NCI-H460 (cell line): ENCODE results near the gene SSR2. TPM values are rescaled to one million over a fixed set of nuclear protein-coding genes. Genes with fewer than 3 reads are reported as not detected.

Source experiments
- DNase-seq: peaks from one replicate; pipeline ENCODE4 v3.0.0-alpha.2; 2016; ENCODE audit warnings: low read depth; ENCODE audit errors: extremely low read depth
- polyA plus RNA-seq: library from polyadenylated mRNA; depleted of rRNA; stranded (reverse); fragments of >200 nt; gene quantifications from 2 replicates; pipeline ENCODE4 v1.2.3, GENCODE V29; 2014; cell fraction: nucleus; rRNA removed
- total RNA-seq: library from RNA; depleted of rRNA; stranded (reverse); fragments of >200 nt; shearing (Covaris generic); gene quantifications from 2 replicates; pipeline ENCODE4 v1.2.3, GENCODE V29; 2014; rRNA removed

Gene SSR2
- 487 and 490 TPM in 2 replicates for total RNA-seq
- polyA plus RNA-seq: 269 and 579 TPM in 2 replicates

DNA sequence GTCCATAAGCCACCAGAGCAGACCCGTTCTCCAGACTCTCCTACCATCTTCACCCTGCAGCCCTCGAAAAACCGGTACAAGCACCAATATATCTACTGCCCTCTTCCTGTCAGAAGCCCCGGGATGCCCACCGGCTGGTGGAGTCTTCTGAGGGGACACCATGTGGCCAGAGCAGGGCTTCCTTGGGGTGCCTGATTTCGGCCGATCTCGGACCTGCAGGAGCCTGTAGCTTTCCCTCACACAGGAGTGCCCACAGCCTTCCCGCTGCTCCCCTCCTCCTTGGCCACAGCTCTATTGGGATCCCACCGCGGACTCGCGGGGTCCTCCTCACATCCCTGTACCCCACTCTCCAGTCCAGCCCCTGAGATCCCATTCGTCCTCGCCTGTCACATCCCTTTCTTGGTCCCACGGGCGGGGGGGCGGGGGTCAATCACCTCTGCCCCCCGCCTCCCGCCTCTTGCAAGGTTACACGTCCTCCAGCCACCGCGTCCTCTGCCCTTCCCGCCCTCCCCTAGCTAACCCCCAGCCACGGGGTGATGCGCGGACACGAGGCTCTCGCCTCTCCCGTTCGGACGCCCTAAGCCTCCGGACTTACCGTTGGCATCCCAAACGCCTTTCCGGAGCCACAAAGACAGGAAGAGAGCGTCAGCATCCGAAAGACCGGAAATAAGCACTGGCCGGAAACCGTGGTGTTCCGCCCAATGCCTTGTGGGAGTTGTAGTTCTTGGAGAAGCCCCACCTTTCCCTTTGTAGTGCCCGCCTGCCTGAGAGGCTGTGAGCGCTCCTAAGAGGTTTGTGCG, at the start of gene SSR2:
TSS of gene SSR2 (minus strand) at position 659 of the 800 bp plus-strand sequence. CDS start 784 bp downstream, outside the sequence.
- peak; percentile 94 for DNase-seq

DNA sequence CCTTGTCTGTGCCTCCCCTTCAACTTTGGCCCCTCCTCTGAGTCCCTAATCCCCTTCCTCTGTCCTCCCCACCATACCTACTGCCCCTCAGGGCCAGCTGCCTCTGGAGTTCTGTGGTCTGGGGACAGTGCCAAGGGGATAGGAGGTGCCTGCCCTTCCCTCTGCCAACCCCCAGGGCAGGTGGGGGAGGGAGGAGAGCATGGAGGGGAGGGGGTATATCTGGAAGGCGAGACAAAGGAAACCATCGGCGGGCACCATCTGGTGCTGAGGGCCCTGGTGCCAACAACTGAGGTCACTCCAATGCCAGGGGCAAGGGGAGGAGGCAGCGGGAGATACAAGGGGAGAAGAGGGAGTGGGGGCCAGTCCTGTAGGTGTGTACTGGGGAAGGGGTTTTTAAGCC, 49.8 kb upstream of the SSR2 start:
- no peak for DNase-seq

DNA sequence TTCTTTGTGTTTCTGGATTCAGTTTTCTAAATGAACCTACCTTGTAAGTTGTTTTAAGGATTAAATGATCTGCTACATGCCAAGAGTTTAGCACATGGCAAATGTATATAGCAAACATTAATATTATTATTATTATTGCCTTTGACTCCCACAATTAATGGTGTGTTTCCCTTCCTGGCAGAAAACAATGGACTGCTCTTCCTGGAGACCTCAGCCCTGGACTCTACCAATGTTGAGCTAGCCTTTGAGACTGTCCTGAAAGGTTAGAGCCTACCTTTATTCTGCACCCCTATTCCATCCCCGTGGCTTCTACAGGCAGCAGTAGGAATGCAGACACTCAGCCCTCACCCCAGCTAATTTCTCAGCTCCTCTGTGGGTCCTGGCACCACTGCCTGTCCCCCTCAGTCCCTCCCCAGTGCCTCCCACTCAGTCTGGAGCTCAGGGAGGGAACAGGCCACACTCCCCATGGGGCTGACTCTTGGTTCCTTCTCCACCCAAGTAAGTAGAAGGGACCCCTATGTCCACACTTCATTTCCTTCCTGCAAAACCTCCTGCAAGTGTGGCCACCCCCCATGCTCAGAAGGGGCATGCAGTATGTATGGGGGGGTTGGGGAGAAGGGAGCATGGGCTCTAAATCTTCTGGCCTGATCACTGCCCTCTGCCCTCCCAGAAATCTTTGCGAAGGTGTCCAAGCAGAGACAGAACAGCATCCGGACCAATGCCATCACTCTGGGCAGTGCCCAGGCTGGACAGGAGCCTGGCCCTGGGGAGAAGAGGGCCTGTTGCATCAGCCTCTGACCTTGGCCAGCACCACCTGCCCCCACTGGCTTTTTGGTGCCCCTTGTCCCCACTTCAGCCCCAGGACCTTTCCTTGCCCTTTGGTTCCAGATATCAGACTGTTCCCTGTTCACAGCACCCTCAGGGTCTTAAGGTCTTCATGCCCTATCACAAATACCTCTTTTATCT, 49.0 kb upstream of the SSR2 start:
- no peak for DNase-seq

DNA sequence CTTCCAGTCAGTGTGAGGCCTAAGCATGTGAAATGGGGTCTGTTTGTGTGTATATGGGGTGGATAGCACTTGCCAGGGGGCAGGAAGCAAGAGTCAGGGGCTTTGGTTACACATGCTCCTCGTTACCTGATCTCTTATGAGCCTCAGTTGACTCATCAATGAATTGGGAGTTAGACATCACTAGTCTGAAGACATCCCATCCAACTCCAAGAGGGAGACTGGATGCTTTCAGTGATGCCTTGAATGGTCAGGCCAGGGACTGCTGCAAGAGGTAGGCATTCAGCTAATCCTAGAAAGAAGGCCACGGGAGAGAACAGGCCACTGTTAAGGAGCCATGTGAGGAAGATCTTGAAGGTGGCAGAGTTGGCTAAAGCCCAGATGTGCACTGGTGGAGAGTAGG, 46.5 kb upstream of the SSR2 start:
- DNase-seq: no peak

DNA sequence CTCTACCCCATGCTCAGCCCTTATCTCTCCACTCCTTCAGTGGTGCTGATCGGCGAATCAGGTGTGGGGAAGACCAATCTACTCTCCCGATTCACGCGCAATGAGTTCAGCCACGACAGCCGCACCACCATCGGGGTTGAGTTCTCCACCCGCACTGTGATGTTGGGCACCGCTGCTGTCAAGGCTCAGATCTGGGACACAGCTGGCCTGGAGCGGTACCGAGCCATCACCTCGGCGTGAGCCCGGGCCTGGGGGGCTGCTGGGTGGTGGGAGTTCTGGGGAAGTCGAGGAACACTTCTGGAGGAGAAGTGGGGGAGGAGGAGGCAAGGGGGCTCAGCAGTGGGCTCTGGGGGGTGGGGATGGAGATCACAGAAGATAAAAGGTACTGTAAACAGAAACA, 45.1 kb upstream of the SSR2 start:
- no peak for DNase-seq

DNA sequence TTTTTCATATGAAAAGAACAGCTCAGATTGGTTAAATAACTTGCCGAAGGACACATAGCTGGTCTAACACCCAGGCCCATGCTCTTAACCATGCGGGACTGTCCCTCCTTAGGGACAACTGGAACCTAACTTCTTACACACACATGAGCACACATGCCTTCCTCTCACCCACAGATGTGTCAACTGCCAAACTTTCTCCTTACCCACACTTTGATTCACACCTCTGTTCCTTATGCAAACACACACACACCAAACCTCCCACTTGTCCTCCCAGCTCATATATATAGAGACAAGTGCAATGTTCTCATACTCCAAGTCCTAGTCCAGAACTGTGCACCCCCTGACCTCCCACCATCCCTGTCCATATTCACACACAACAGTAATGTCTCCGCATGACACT, 44.5 kb upstream of the SSR2 start:
- DNase-seq: no peak

DNA sequence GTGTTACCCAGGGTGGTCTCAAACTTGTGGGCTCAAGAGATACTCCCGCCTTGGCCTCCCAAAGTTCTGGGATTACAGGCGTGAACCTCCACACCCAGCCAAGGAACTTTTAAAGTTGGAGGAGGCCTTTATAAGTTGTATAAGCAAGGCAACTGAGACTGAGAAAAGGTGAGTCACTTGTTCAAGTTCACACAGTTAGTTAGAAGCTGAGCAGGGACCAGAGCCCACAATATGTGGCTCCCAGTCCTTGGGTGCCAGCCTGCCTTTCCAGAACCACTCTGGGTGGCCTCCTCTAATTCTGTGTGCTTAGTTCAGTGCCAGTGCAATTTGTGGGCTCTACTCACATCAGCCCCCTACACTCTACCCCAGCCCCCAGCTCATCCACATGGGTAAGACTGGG, 43.9 kb upstream of the SSR2 start:
- no peak for DNase-seq

DNA sequence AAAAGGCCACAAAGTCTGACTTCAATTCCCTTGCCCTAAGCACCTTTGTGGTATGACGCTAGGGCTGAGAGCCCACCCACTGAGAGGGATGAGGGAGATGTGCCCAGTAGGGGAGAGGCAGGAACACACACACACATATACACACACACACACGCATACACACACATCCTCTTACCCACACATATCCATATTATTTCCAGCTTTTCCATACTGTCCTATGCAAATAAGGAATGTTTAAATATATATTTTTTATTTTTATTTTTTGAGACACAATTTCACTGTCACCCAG, 43.2 kb upstream of the SSR2 start:
- no peak for DNase-seq

DNA sequence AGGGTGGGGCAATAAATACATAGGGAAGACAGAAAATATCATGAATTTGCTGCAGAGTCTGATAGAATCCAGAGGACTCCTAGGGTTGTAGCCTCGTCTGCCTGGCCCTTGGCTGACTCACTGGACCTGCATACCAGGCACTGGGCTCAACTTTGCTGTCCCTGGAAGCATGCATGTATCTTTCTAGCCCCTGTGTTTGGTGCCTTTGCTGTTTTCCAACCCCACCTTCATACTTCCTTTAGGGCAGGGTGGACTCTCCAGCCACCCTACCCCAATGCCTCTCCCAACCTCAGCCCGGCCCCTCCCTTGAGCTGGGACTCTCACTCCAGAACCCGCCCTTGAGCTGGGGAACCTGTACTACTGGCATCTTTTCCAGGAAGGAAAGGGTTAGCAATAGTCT, 41.4 kb upstream of the SSR2 start:
- DNase-seq: no peak

DNA sequence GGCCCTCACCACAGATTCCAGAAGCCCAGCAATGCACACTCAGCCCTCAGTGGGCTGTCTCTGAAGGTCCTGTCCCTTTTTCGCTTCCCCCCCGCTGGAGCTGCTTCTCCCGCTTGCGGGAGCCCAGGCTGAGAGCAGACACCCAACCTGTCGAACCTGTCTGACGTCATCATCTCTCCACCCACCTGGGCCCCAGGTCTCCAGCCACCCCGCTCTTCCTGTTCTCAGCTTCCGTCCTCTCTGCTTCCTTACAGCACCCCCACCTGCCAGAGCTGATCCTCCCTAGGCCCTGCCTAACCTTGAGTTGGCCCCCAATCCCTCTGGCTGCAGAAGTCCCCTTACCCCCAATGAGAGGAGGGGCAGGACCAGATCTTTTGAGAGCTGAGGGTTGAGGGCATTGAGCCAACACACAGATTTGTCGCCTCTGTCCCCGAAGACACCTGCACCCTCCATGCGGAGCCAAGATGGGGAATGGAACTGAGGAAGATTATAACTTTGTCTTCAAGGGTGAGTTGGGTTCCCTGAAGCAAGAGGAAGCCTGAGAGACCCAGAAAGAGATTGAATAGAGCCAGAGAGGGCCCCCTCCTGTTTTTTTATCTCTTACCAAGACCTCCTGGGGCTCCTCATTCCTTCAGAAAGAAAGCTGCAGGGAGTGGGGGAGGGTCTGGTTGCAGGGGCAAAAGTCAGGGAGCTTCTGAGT, 40.3 kb upstream of the SSR2 start, which contains the start of gene RAB25:
TSS of gene RAB25 (plus strand) at position 224 of the 700 bp plus-strand sequence. CDS start at position 465, 241 bp downstream.
- no peak for DNase-seq

DNA sequence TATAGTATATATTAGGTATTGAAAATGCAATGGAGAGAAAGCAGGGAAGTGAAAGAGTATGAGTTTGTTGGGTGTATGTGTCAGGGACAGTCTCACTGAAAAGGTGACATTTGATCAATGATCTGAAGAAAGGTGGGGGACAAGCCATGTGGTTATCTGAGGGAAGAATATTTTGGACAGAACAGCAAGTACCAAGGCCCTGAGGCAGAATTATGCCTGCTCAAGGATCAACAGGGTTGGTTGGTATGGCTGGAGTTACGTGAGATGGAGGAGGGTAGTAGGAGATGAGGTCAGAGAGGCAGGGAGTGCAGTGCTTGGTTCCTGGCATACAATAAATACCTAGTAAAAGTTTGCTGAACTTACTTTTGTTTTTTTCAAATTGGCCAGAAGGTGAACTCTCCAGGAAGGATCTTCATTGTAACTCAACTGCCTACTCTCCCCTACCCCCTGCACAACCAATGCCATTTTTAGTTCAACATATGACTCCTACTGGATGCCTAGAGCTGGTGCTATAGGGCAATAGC, 35.6 kb upstream of the SSR2 start:
- no peak for DNase-seq

DNA sequence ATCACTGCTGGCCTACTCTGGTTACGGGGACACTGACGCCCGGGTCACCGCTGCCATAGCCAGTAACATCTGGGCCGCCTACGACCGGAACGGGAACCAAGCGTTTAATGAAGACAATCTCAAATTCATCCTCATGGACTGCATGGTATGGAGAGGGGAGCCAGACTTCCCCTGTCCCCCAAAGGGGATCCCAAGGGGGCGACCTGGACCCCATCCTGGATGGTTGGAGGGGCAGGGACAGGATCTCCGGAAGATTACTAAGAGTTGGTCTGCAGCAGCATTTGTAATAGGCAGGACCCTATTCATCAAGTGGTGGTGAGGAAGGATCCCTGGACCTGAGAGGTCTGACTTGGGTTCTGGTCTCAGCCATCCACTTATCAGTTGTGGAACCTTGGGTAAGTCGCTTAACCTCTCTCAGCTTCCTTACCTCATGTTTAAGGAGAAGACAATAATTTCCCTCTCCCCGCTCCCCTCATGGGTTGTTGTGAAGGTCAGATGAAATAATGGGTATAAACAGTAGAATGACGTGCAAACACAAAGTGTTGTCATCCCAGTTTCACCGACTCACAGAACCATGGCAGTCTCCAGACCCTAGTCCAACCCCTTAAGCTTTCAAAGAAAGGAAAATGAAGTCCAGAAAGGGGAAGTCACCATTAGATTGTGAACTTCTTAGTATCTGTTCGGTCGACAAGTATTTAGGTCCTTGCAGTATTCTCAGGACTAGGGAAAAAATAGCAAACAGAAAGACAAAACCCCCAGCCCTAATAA, 34.7 kb upstream of the SSR2 start:
- DNase-seq: no peak

DNA sequence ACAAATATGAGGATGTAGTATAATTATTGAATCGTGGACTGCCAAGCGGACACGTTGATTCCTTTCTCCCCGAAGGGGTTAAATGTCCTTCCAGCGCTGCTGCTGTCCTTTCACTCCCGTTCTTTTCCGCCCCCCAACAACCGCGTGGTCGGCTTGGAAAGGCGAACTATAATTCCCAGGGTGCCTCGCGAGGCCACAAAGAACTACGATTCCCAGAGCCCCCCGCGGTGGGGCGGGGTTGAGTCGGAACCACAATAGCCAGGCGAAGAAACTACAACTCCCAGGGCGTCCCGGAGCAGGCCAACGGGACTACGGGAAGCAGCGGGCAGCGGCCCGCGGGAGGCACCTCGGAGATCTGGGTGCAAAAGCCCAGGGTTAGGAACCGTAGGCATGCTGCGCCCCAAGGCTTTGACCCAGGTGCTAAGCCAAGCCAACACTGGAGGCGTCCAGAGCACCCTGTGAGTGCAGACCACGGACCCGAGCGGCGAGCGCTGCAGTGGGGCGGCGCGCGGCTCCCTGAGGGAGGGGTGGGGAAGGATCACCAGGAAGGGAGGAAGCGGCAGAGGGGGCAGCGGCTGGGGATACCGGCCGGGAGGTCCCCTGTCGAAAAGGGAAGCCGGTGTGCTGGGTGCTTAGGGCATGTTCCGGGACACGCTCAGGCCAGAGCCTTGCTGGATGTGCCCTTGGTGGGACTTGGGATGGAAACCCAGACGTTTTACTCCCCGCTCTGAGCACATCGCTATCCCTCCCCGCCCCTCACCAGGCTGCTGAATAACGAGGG, 33.9 kb upstream of the SSR2 start, which contains the start of gene LAMTOR2:
TSS of gene LAMTOR2 (plus strand) at position 283 of the 781 bp plus-strand sequence. CDS start at position 391, 108 bp downstream.
- peak; percentile 99 for DNase-seq

DNA sequence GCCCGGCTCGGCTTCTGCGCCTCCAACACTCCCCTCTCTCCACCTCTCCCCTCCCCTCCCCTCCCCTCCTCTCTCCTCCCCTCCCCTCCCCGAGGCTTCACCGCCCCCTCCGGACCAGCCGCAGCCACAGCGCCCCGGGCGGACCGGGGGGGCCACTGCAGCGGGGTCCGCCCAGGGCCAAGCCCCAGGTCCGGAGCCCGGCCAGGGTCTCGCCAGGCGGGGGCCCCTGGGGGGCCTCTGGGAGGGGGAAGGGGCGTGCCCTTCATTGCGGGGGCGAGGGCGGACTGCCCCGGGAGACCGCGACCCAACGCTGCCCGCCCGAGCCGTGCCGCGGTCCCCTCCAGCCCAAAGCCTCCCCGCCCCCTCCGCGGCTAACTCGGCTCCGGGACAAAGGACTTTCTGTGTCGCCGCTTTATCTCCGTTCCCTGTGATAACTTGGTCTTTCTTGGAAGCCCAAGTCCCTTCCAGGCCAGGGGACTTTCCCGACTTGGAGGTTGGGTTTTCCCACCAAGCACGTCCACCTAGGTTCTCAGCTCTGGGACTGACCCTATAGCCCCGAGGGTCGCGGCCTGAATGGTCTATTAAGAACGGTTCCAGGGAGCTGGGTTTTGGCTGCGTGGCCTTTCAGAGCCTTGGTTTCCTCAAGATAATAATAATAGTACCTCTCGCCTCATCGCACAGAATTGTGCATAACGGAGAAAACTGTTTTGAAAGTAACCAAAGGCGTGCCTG, 33.2 kb upstream of the SSR2 start, which contains the start of gene UBQLN4:
TSS of gene UBQLN4 (minus strand) at position 31 of the 732 bp plus-strand sequence. CDS start 97 bp downstream, outside the sequence.
- peak; percentile 87 for DNase-seq

DNA sequence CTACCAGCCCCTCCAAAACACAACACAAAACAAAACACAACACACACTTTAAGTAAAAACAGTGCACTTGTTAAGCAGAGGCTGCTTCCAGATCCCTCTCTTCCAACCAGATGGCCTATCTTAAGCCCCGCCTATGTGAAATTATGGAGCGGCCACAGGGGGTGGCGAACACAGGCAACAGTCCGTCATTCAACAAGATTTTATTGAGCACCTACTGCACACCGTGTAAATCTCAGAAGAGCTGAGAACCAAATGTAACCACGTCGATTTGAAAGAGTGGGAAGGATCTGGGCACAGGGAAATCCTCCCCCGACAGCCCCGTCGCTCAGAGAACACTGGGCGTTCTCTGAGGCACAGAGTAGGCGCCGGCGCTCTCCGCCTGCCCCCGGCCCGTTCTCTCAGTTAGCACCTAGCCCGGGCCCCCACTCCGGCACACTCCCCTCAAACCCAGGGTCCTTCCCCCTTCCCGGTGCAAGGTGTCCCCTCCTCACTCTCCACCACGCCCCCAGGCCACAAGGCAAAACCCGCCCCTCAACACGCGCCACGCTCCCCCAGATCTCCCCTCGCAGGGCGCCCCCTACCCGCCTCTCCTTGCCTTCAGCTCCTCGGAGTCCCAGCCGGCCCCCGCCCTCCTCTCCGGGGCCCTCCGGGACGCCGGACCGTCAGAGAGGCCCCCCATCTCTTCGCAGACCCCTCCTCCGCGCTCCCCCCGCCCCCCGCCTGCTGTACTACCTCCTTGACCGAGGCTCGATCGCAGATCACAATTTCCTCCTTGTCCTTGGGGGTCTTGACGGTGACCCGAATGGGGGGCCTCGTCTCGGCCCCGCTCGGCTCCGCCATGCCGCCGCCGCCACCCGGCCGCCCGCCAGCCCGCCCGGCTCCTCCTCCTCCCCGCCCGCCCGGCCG, 32.4 kb upstream of the SSR2 start:
- DNase-seq: peak; percentile 66

DNA sequence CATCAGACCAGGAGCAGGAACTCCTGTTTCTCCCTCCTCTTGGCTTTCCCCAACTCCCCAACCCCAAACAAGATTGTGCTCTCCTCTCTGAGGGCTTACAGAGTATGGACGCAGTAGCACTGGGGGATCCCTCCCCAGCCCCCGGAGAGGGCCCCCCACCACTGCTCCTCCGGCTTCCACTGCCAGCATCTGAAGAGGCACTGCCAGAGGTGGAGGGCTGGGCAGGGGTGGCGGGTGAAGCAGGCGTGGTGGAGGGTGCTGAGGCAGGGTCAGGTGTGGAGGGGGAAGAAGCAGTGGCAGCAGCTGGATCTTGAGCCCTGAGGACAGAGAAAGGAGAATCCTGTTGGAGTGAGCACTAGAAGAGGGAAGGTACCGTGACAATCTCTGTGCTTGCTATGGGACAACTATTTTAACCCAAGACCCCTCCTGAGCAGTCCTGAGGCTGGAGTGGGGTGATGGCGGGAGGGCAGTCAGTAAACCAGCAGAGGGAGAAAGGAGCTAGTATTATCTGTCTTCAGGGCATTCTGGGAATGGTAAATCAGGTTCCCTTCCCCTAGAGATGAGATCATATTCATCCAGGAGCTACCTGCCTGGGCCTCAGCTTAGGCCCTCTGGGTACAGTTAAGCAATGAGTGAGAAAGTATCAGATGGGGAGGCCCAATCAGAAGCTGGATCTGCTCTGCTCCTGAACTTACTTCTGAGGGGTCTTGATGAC, 30.4 kb upstream of the SSR2 start:
- DNase-seq: no peak
